Ascending aorta (tissue), 2 donors: ENCODE results near the gene MVP. TPM values are rescaled to one million over a fixed set of nuclear protein-coding genes. Genes with fewer than 3 reads are reported as not detected.
A peak's percentile ranks its signal among the peaks of the same experiment; 100 is the strongest.

Source experiments
- DNase-seq, 2 donors: peaks; one replicate each; pipeline ENCODE4 v3.0.0-alpha.2; 2019; ENCODE audit warnings: low spot score in 2 of 2
- H3K27ac ChIP-seq, 2 donors: fragments of 200-600 bp; sonication (generic); one replicate each; pipeline ENCODE4 v1.5.1; 2016 to 2017; ENCODE audit warnings: mild to moderate bottlenecking in 1 of 2
- H3K27me3 ChIP-seq: fragments of 200-600 bp; sonication (generic); one replicate; pipeline ENCODE4 v1.5.1; 2017
- H3K36me3 ChIP-seq, 2 donors: fragments of 200-600 bp; sonication (generic); one replicate each; pipeline ENCODE4 v1.5.1; 2016
- H3K4me1 ChIP-seq, 2 donors: fragments of 200-600 bp; sonication (generic); one replicate each; pipeline ENCODE4 v1.5.1; 2016 to 2017; ENCODE audit warnings: mild to moderate bottlenecking in 1 of 2
- H3K4me3 ChIP-seq, 2 donors: fragments of 200-600 bp; sonication (generic); one replicate each; pipeline ENCODE4 v1.5.1; 2016 to 2017; ENCODE audit warnings: mild to moderate bottlenecking in 1 of 2
- H3K9me3 ChIP-seq, 2 donors: fragments of 200-600 bp; sonication (generic); one replicate each; pipeline ENCODE4 v1.5.1; 2016
- intact Hi-C: fragments of 100-400 bp; cut with DNase I; formaldehyde crosslinking; loops from one replicate; pipeline ENCODE4 v1.15.1; 2023
- total RNA-seq: library from RNA; depleted of rRNA; stranded (reverse); fragments of >200 nt; gene quantifications from one replicate; pipeline ENCODE4 v1.1.0, GENCODE V29; 2016
- TF ChIP-seq, protein P1 (sequence below), 3 experiments: fragments of 200-600 bp in 2 of 3; fragments of 450-650 bp in 1 of 3; sonication (generic) in 2 of 3; IDR thresholded peaks; one replicate each; pipeline ENCODE4 v1.5.1; 2016 to 2019; ENCODE audit warnings: antibody characterized with exemption in 3 of 3, mild to moderate bottlenecking in 1 of 3, moderate library complexity in 1 of 3

Gene MVP
- total RNA-seq, 1 donor from 2014 or later: 244 TPM

DNA sequence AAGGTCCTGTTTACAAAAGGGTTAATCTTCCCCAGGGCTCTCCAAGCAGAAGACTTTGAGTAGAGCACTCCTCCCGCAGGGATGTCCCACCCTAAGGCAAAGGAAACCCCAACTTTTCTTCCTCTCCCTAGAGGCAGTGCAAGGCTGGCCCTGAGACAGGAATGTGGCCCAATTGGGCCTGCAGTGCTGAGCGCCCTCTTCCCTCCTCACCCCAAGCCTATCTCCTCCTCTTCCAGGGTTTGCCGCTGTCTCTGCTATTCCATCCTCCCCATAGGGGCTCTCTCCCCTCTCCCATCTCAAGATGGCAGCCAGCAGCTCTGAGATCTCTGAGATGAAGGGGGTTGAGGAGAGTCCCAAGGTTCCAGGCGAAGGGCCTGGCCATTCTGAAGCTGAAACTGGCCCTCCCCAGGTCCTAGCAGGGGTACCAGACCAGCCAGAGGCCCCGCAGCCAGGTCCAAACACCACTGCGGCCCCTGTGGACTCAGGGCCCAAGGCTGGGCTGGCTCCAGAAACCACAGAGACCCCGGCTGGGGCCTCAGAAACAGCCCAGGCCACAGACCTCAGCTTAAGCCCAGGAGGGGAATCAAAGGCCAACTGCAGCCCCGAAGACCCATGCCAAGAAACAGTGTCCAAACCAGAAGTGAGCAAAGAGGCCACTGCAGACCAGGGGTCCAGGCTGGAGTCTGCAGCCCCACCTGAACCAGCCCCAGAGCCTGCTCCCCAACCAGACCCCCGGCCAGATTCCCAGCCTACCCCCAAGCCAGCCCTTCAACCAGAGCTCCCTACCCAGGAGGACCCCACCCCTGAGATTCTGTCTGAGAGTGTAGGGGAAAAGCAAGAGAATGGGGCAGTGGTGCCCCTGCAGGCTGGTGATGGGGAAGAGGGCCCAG is 7.3 kb upstream of the MVP start:
- no peak for DNase-seq

DNA sequence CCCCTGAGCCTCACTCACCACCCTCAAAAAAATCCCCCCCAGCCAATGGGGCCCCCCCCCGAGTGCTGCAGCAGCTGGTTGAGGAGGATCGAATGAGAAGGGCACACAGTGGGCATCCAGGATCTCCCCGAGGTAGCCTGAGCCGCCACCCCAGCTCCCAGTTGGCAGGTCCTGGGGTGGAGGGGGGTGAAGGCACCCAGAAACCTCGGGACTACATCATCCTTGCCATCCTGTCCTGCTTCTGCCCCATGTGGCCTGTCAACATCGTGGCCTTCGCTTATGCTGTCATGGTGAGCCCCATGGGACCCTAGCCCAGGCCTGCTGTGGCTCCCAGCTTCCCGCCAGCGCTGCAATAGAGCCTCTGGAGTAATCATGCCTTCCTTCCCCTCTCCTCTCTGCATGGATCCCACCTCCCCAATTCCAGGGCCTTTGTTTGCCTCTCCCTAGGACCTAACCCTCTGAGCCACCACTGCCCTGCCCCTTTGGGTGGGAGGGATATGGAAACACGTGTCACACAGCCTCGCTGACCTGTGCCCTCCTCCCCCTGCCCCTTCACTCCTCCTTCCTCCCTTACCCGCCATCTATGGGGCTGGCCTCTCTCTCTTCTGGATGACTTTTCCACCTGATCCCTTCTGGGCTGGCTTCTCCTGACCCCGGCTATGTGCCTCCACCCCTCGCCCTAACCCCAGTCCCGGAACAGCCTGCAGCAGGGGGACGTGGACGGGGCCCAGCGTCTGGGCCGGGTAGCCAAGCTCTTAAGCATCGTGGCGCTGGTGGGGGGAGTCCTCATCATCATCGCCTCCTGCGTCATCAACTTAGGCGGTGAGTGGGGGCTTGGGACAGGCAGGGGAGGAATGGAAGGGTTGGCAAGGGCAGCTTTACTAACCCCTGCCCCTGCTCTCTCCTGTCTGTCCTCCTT is 6.4 kb upstream of the MVP start:
- no peaks in the 10 kb centered on the region for H3K9me3 ChIP-seq
- H3K4me1 ChIP-seq: peaks cover 10 to 56% of the 10 kb centered on the region in 2 donors
- TF ChIP-seq, protein P1, sequence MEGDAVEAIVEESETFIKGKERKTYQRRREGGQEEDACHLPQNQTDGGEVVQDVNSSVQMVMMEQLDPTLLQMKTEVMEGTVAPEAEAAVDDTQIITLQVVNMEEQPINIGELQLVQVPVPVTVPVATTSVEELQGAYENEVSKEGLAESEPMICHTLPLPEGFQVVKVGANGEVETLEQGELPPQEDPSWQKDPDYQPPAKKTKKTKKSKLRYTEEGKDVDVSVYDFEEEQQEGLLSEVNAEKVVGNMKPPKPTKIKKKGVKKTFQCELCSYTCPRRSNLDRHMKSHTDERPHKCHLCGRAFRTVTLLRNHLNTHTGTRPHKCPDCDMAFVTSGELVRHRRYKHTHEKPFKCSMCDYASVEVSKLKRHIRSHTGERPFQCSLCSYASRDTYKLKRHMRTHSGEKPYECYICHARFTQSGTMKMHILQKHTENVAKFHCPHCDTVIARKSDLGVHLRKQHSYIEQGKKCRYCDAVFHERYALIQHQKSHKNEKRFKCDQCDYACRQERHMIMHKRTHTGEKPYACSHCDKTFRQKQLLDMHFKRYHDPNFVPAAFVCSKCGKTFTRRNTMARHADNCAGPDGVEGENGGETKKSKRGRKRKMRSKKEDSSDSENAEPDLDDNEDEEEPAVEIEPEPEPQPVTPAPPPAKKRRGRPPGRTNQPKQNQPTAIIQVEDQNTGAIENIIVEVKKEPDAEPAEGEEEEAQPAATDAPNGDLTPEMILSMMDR (IDR thresholded peaks at IDR 0.05): no peak
- H3K36me3 ChIP-seq: peaks cover 13 to 26% of the 10 kb centered on the region in 2 donors
- H3K4me3 ChIP-seq: peak overlapping the region in 1 of 2 donors; percentile 70
- intact Hi-C loops: loop anchor here (10.0 kb wide), 1 partner anchor 561 kb away; the partner anchor contains the start of genes MYL11 and TBC1D10B
- H3K27me3 ChIP-seq: no peaks in the 10 kb centered on the region
- no peak for DNase-seq
- H3K27ac ChIP-seq: peak overlapping the region; percentile 88 to 94

More for the DNA sequence above, 7.3 kb upstream of the MVP start:
- intact Hi-C loops: loop anchor here (10.0 kb wide), 1 partner anchor 562 kb away; the partner anchor contains the start of genes MYL11 and TBC1D10B
- peaks cover 14 to 21% of the 10 kb centered on the region in 2 donors for H3K36me3 ChIP-seq
- no peaks in the 10 kb centered on the region for H3K9me3 ChIP-seq
- peak overlapping the region; percentile 88 to 94 for H3K27ac ChIP-seq
- TF ChIP-seq, protein P1 (IDR thresholded peaks at IDR 0.05): no peak
- H3K4me1 ChIP-seq: peaks cover 15 to 64% of the 10 kb centered on the region in 2 donors
- H3K4me3 ChIP-seq: peak overlapping the region; percentile 66 to 70
- no peaks in the 10 kb centered on the region for H3K27me3 ChIP-seq

DNA sequence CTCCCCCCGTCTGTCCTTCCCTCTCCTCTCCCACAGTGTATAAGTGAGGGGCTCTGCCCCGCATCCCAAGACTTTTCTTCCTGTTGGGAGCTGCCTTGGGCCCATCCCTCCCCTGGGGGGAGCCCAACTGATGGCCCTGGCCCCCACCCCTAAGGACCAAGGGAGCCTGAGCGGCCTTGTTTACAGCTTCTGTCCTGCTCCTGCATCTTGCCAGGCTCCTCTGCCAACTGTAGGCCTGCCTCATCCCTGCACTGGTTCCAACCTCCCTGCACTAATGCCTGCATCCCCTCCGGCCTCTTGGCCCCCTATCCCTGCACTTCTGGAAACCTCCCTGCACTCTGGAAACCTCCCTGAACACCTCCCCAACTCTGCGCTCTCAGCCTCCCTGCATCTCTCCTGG is 5.7 kb upstream of the MVP start:
- TF ChIP-seq, protein P1 (IDR thresholded peaks at IDR 0.05): no peak
- peak overlapping the region in 1 of 2 donors; percentile 70 for H3K4me3 ChIP-seq
- intact Hi-C loops: loop anchor here (10.0 kb wide), 1 partner anchor 560 kb away; the partner anchor contains the start of genes MYL11 and TBC1D10B
- DNase-seq: no peak
- peak overlapping the region; percentile 88 to 94 for H3K27ac ChIP-seq
- H3K36me3 ChIP-seq: peaks cover 6 to 26% of the 10 kb centered on the region in 2 donors
- no peaks in the 10 kb centered on the region for H3K27me3 ChIP-seq
- no peaks in the 10 kb centered on the region for H3K9me3 ChIP-seq
- peaks cover 3 to 51% of the 10 kb centered on the region in 2 donors for H3K4me1 ChIP-seq

DNA sequence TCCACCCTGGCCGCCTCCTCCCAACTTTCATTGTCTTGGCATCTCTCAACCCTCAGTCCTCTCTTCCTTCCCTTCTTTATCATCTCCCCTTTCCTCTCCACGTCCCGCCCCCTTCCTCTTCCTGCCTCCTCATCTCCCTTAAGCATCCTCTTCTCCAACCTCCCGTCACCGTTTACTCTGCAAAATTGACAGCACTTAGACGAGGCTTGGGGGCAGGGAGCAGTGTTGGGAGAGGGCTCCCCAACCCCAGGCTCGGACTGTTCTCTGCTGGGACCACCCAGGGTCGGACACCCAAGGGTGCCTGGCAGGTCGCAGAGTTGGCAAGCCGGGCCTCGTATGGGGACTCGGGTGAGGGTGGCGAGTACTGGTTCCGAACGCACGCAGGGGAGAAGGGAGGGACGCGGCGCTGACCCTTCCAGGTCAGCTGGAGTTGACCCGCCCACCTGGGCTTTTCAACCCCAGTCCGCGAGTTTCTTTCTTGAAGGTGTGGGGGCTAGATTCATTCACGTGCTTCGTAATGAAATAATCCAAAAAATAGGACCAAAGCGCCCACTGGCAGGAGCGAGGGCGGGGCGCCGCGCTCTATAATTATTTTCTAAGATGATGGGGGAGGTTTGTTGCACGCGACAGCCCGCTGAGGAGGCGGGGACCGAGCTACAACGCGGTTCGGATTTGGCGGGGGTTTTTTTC is 5.1 kb upstream of the MVP start:
- peak overlapping the region; percentile 62 to 70 for H3K4me3 ChIP-seq
- H3K27ac ChIP-seq: peak overlapping the region; percentile 88 to 94
- peak in 1 of 2 donors; percentile 75 for DNase-seq
- H3K27me3 ChIP-seq: no peaks in the 10 kb centered on the region
- intact Hi-C loops: loop anchor here (10.0 kb wide), 1 partner anchor 560 kb away; the partner anchor contains the start of genes MYL11 and TBC1D10B
- H3K4me1 ChIP-seq: peaks cover 3 to 45% of the 10 kb centered on the region in 2 donors
- TF ChIP-seq, protein P1 (IDR thresholded peaks at IDR 0.05): no peak
- H3K9me3 ChIP-seq: no peaks in the 10 kb centered on the region
- H3K36me3 ChIP-seq: peaks cover 3 to 20% of the 10 kb centered on the region in 2 donors
